HG03469 (cell line): ENCODE results near the gene SH2D3A.

Experiments
- ATAC-seq: cut with Tn5 transposase; IDR thresholded peaks from one replicate; pipeline ENCODE4 v1.9.1; 2021; ENCODE audit warnings: mild to moderate bottlenecking, moderate library complexity, moderate number of reproducible peaks; ENCODE audit not compliant: unreplicated experiment

The SH2D3A gene

GRCh38 chr19:6738787-6739389 is 28.3 kb downstream of the SH2D3A start:
- no peak for ATAC-seq

DNA sequence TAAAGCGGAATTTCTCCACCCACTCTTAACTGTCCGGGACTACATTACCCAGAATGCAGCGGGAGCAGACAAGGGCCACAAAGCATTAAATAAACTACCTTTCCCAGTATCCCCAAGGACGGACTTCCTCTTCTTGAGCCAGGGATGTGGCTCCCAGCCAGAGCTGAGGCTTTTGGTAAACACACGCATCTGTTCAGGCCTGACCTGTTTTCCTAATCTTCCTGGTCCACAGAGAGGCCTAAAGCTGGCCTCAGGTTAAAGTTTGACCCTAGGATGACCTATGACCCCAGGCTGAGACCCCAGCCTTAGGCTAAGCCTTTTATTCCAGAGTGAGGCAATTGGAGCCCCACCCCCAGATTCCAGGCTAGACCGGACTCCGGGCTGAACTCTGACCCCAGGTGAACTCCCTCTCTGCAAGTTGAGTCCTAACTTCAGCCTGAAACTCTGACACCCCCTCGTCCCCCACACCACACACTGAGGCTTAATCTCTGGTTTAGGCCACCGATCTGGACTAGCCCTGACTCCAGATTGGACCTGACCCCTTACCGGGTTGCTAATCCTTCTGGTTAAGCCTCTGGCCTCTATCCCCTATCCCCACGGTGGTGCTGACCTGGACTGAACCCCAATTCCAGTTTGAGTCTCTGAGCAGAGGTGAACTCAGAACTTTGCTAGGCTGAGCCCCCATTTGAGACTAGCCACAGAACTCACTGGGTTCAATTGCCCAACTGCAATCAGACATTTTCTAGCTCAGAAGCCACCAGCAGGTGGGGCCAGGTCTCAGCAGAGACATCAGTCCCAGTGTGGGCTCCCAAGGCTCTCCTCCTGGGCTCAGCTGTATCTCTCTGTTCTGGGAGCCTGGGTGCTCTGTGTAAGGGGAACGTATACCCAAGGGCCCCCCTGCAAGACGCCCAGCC is 29.1 kb downstream of the SH2D3A start:
- no peak for ATAC-seq

- ATAC-seq: peak; percentile 53
These were observed 29.9 kb downstream of the SH2D3A start, which contains the start of gene GPR108 for GRCh38 chr19:6737284-6737872. TSS of gene GPR108 (minus strand) at chr19:6737580. CDS start at chr19:6737576, 4 bp downstream.

DNA sequence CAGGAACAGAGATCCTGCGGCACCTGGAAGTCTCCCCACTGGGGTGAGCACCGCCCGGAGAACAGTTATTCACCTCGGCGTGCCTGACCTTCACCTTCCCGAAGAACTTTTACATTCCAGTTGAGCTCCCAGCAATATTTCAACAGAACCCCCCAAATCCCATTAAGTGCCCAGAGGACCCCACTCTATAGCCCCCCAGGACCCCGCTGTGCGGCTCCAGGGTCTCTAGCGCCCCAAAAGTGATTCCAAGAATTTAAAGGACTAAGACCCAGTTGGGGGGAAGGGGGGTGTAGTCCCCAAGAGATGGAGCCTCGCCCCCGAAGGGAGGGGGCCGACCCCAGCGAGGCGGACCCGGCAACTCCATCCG is 30.3 kb downstream of the SH2D3A start:
- ATAC-seq: no peak

DNA sequence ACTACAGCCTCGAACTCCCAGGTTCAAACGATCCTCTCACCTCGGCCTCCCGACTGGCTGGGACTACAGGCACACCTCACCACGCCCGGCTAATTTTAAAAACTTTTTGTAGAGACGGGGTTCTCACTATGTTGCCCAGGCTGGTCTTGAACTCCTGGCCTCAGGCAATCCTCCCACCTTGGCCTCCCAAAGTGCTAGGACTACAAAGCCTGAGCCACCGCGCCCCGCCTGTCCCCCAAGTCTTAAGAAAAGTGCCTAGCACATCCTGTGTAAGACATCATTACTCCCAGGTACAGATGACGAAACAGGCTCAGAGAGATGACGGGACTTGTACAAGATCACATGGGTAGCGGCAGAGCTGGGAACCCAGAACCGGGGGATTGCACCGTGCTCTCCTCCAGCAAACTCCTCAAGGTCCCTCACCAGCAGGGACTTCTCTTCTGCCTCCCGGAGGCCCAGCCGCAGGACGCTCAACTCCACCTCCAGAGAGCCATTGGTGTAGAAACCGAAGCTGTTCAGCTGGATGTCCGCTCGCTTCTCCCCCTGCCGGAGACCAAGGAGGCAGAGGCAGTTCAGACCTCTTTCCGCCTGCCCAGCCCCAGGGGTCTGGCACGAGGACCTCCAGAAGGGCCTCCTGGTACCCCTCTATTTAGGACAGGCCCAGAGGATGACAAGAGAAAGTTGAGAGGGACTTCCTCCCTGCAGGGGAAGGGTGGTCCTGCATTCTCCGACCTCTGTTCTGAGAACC is 30.9 kb downstream of the SH2D3A start:
- no peak for ATAC-seq

GRCh38 chr19:6735181-6735911 is 31.9 kb downstream of the SH2D3A start:
- ATAC-seq: no peak

DNA sequence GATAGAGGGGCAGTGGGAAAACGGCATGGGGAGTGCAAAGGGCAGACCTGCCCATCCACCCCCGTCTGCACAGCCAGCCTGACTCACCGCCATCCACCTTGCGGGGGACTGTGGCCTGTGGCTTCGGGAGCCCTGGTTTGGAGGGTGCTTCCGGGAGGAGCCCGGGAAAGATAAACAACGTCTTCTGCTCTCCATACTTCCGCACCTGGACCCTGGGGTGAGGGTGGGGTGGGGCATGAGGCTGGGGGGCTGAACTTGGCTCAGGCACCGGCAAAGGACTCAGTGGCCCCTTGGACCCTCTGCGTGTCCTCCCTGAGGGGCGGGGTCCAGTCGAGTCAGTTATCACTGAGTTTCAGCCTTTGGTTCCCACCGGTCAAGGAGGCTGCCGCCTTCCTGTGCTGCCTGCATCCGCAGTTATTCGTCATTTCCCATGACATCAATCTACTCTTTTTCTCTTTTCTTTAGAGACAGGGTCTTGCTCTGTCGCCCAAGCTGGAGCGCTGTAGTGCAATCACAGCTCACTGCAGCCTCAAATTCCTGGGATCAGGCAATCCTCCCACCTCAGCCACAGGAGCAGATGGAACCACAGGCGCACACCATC is 33.0 kb downstream of the SH2D3A start:
- ATAC-seq: no peak

GRCh38 chr19:6733338-6734095 is 33.7 kb downstream of the SH2D3A start:
- ATAC-seq: no peak

- no peak for ATAC-seq
These were observed 34.4 kb downstream of the SH2D3A start for GRCh38 chr19:6732803-6733337.

- ATAC-seq: no peak
These were observed 35.4 kb downstream of the SH2D3A start for GRCh38 chr19:6731822-6732221.

- ATAC-seq: no peak
These were observed 36.1 kb downstream of the SH2D3A start for GRCh38 chr19:6730941-6731670.

DNA sequence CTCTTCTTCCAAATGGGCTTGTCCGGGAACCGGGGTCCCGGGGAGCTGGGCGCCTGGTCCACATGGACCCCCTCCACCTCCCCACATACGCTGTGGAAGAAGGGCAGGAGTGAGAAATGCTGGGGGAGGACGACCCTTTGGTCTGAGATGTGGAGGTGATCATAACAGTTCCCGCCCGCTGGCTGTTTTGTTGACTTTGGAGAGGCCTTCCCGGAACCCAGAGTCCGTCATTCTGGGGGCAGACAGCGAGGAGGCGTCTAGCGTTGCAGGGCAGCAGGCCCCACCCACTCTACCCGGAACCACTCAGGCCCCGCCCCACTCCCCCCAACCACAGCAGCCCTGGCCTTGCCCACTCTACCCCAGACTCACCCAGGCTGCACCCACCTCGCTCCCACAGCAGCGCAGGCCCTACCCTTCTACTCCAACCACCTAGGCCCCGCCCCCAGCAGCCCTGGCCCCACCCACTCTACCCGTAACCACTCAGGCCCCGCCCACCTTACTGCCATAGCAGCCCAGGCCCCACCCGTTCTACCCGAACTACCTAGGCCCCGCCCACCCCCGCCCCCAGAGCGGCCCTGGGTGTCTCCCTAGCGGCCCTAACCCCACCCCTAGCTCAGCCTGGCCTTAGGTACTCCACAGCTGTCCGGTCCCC is 37.0 kb downstream of the SH2D3A start:
- ATAC-seq: no peak

DNA sequence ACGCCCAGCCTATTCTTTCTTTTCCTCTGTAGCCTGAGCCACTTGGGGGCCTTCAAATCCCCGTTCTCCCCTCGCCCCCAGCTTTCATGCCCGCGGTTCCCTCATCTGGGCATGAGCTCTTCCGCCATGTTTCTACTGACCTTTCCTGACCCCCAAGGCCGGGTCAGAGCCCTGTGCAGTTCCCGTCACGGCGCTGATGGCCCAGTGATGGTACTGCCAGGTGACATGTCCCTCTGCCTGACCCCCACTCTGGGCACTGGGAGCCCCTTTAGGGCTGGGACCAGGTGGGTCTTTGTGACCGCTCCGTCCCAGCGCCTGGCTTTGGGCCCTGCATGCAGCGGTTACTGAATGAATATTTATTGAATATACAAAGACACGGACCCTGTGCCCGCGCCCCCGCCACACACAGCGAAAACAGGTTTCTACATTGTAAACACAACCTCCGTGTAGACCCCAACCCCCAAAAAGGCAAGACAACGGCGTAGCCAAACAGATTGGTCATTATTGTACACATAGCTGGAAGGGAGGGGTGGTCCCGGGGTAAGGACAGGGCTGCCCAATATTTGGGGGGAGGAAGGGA is 37.6 kb downstream of the SH2D3A start:
- ATAC-seq: no peak

GRCh38 chr19:6728346-6728745 is 38.9 kb downstream of the SH2D3A start:
- ATAC-seq: no peak

DNA sequence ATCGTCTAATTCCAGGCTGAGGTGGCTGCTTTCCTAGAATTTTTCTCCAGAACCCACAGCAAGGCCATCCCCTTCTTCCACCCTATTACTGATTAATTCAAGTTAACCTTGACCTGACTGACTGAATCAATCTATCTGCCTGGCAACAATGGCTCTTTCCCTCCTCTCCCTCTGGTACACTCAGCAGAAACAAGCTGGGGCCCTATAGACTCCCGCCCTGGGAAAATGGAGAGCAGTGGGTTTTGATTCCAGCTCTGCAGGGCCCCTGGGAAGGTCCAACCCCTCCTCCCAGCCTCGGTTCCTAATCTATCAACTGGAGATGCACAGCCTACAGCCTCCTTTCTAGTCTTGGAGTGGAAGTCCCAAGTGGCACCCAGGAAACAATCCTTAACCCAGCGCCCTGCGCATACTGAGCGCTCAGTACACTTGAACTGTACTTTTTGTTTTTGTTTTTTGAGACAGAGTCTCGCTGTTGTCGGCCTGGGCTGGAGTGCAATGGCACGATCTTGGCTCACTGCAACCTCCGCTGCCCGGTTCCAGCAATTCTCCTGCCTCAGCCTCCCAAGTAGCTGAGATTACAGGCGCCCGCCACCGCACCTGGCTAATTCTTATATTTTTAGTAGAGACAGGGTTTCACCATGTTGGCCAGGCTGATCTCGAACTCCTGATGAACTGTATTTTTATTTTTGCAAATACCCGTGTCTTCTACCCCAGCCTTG is 41.6 kb downstream of the SH2D3A start:
- ATAC-seq: no peak

- no peak for ATAC-seq
These were observed 42.4 kb downstream of the SH2D3A start for GRCh38 chr19:6724631-6725492.
